ENCODE data around the gene NUMB.

NUMB gene

GRCh38 chr14:73232984-73233383 is 225.4 kb downstream of the NUMB start:
- DNase-seq = no peak
- Histone ChIP-seq H3K4me1 (ENCODE audit: control insufficient read depth, insufficient read depth, low read length, poor library complexity, severe bottlenecking) (peaks cover 7% of the 10 kb centered on the region), H3K27ac (ENCODE audit: insufficient read depth, low read length, poor library complexity, severe bottlenecking) (no peak overlapping the region), H3K36me3 (ENCODE audit: control insufficient read depth, insufficient read depth, low read length) (peaks cover 5% of the 10 kb centered on the region), H3K9me3 (ENCODE audit: control insufficient read depth, low read length) (no peaks in the 10 kb centered on the region), H3K4me3 (ENCODE audit: insufficient read depth, low read depth, low read length, poor library complexity, severe bottlenecking) (no peak overlapping the region), H3K27me3 (replicated peaks; ENCODE audit: control insufficient read depth, insufficient read depth, low read length, poor library complexity, severe bottlenecking) (peaks cover 20% of the 10 kb centered on the region)

GRCh38 chr14:73231981-73232851 is 226.1 kb downstream of the NUMB start:
- H3K27me3 ChIP-seq (replicated peaks; ENCODE audit: control insufficient read depth, insufficient read depth, low read length, poor library complexity, severe bottlenecking) = peaks cover 16% of the 10 kb centered on the region
- no peaks in the 10 kb centered on the region for H3K9me3 ChIP-seq (ENCODE audit: control insufficient read depth, low read length)
- DNase-seq = no peak
- peaks cover under 1% of the 10 kb centered on the region for H3K4me1 ChIP-seq (ENCODE audit: control insufficient read depth, insufficient read depth, low read length, poor library complexity, severe bottlenecking)
- peaks cover 5% of the 10 kb centered on the region for H3K36me3 ChIP-seq (ENCODE audit: control insufficient read depth, insufficient read depth, low read length)
- H3K4me3 ChIP-seq (ENCODE audit: insufficient read depth, low read depth, low read length, poor library complexity, severe bottlenecking) = no peak overlapping the region
- no peak overlapping the region for H3K27ac ChIP-seq (ENCODE audit: insufficient read depth, low read length, poor library complexity, severe bottlenecking)

GRCh38 chr14:73230051-73230450 is 228.3 kb downstream of the NUMB start:
- H3K9me3 ChIP-seq (ENCODE audit: control insufficient read depth, low read length) = no peaks in the 10 kb centered on the region
- H3K4me3 ChIP-seq (ENCODE audit: insufficient read depth, low read depth, low read length, poor library complexity, severe bottlenecking) = no peak overlapping the region
- H3K27me3 ChIP-seq (replicated peaks; ENCODE audit: control insufficient read depth, insufficient read depth, low read length, poor library complexity, severe bottlenecking) = peaks cover 6% of the 10 kb centered on the region
- peaks cover 5% of the 10 kb centered on the region for H3K36me3 ChIP-seq (ENCODE audit: control insufficient read depth, insufficient read depth, low read length)
- no peak overlapping the region for H3K27ac ChIP-seq (ENCODE audit: insufficient read depth, low read length, poor library complexity, severe bottlenecking)
- no peaks in the 10 kb centered on the region for H3K4me1 ChIP-seq (ENCODE audit: control insufficient read depth, insufficient read depth, low read length, poor library complexity, severe bottlenecking)
- no peak for DNase-seq

GRCh38 chr14:73227812-73228781 is 230.2 kb downstream of the NUMB start:
- DNase-seq = no peak
- H3K9me3 ChIP-seq (ENCODE audit: control insufficient read depth, low read length) = no peaks in the 10 kb centered on the region
- H3K4me1 ChIP-seq (ENCODE audit: control insufficient read depth, insufficient read depth, low read length, poor library complexity, severe bottlenecking) = no peaks in the 10 kb centered on the region
- peaks cover 3% of the 10 kb centered on the region for H3K27me3 ChIP-seq (replicated peaks; ENCODE audit: control insufficient read depth, insufficient read depth, low read length, poor library complexity, severe bottlenecking)
- peaks cover 5% of the 10 kb centered on the region for H3K36me3 ChIP-seq (ENCODE audit: control insufficient read depth, insufficient read depth, low read length)
- no peak overlapping the region for H3K4me3 ChIP-seq (ENCODE audit: insufficient read depth, low read depth, low read length, poor library complexity, severe bottlenecking)
- no peak overlapping the region for H3K27ac ChIP-seq (ENCODE audit: insufficient read depth, low read length, poor library complexity, severe bottlenecking)

- no peaks in the 10 kb centered on the region for H3K9me3 ChIP-seq (ENCODE audit: control insufficient read depth, low read length)
- no peaks in the 10 kb centered on the region for H3K4me1 ChIP-seq (ENCODE audit: control insufficient read depth, insufficient read depth, low read length, poor library complexity, severe bottlenecking)
- H3K27ac ChIP-seq (ENCODE audit: insufficient read depth, low read length, poor library complexity, severe bottlenecking) = no peak overlapping the region
- no peaks in the 10 kb centered on the region for H3K27me3 ChIP-seq (replicated peaks; ENCODE audit: control insufficient read depth, insufficient read depth, low read length, poor library complexity, severe bottlenecking)
- no peak overlapping the region for H3K4me3 ChIP-seq (ENCODE audit: insufficient read depth, low read depth, low read length, poor library complexity, severe bottlenecking)
- peaks cover 10% of the 10 kb centered on the region for H3K36me3 ChIP-seq (ENCODE audit: control insufficient read depth, insufficient read depth, low read length)
- DNase-seq = no peak
Measured at GRCh38 chr14:73225496-73225895, 232.8 kb downstream of the NUMB start.

Data from effector memory CD4-positive, alpha-beta T cell (primary cell).